A673 (cell line): Measurements from ENCODE around the gene UCK2. TPM values are rescaled to one million over a fixed set of nuclear protein-coding genes. Genes with fewer than 3 reads are reported as not detected.

Source experiments
- BruUV-seq: library from RNA; stranded (reverse); fragments of 400-500 nt; replicated peaks from 2 replicates; lab custom pipeline; 2021; lab: Mats Ljungman, UMichigan
- CTCF ChIA-PET: fragments of 300-600 bp; sonication (Branson Sonifier 250); formaldehyde crosslinking; loops from one replicate; lab custom pipeline; 2022; ENCODE audit warnings: antibody characterized with exemption; lab: Charles Lee
- POLR2A ChIA-PET: fragments of 300-600 bp; sonication (Branson Sonifier 250); formaldehyde crosslinking; loops from one replicate; lab custom pipeline; 2022; ENCODE audit warnings: antibody characterized with exemption; ENCODE audit not compliant: low non-redundant PET; lab: Charles Lee
- DNase-seq: peaks from one replicate; pipeline ENCODE4 v3.0.0-alpha.2; 2015; ENCODE audit warnings: low spot score
- H3K27ac ChIP-seq: fragments of 200-600 bp; sonication (generic); 2 replicates; pipeline ENCODE4 v1.5.1; 2016; ENCODE audit warnings: mixed run types, low read depth, mild to moderate bottlenecking, mixed read lengths, antibody characterized with exemption, low read length; ENCODE audit not compliant: poor library complexity, severe bottlenecking
- H3K27me3 ChIP-seq: fragments of 200-600 bp; sonication (generic); replicated peaks from 2 replicates; pipeline ENCODE4 v1.6.1; 2017; ENCODE audit warnings: mixed run types, low read depth, mild to moderate bottlenecking, mixed read lengths, antibody characterized with exemption, low read length; ENCODE audit not compliant: insufficient read depth, poor library complexity
- H3K36me3 ChIP-seq: fragments of 200-600 bp; sonication (generic); 2 replicates; pipeline ENCODE4 v1.6.1; 2016; ENCODE audit warnings: mixed run types, mild to moderate bottlenecking, mixed read lengths, antibody characterized with exemption, low read length; ENCODE audit not compliant: insufficient read depth, poor library complexity, severe bottlenecking
- H3K4me1 ChIP-seq: fragments of 200-600 bp; sonication (generic); 2 replicates; pipeline ENCODE4 v1.6.1; 2017; ENCODE audit warnings: mixed run types, mild to moderate bottlenecking, mixed read lengths, antibody characterized with exemption, low read length; ENCODE audit not compliant: insufficient read depth, poor library complexity, severe bottlenecking
- H3K4me3 ChIP-seq: fragments of 200-600 bp; sonication (generic); 2 replicates; pipeline ENCODE4 v1.5.1; 2016; ENCODE audit warnings: low read depth, mixed run types, mild to moderate bottlenecking, mixed read lengths, low read length; ENCODE audit not compliant: poor library complexity, severe bottlenecking
- H3K9me3 ChIP-seq: fragments of 200-600 bp; sonication (generic); 2 replicates; pipeline ENCODE4 v1.6.1; 2016; ENCODE audit warnings: mixed run types, low read depth, mild to moderate bottlenecking, mixed read lengths, antibody characterized with exemption, low read length; ENCODE audit not compliant: poor library complexity, severe bottlenecking
- EZH2 ChIP-seq: fragments of 200-600 bp; sonication (generic); IDR thresholded peaks from 2 replicates; pipeline ENCODE4 v1.6.1; 2017; ENCODE audit warnings: borderline replicate concordance, low read depth, mild to moderate bottlenecking, mixed read lengths, antibody characterized with exemption, low read length; ENCODE audit not compliant: poor library complexity, severe bottlenecking
- intact Hi-C: fragments of 100-400 bp; cut with micrococcal nuclease; formaldehyde crosslinking; loops from one replicate; pipeline ENCODE4 v1.10.0; 2022; ENCODE audit not compliant: unreplicated experiment
- total RNA-seq: library from RNA; stranded (reverse); gene quantifications from 2 replicates; pipeline ENCODE4 v1.2.3, GENCODE V29; 2021
- TF ChIP-seq, protein P1 (sequence below): fragments of 300-800, 200-600 bp; sonication (generic); conservative IDR thresholded peaks from 2 replicates; pipeline ENCODE4 v1.5.1; 2017; ENCODE audit warnings: low read depth, mild to moderate bottlenecking, antibody characterized with exemption, low read length, moderate library complexity, mixed read lengths

UCK2 gene
- total RNA-seq, 1 experiment from 2014 or later: 78.7 TPM

DNA sequence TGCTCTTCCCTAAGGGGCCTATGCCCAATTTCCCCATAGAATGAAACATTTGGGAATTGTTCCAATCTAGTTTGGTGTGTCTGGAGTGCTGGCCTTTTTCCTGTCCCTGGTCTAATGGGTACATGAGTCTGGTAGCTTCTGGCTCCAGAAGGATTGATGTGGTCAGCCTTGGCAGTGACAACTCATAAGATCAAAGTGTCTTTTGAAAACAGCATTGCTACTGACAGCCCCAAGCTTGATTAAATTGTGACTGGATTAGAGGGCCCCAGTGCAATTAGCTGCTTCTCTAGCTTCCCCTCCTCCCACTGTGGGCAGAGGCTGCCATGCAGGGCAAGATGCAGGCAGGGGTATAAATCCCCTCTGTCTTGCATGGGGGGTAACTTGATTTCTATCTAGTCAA, 130.9 kb downstream of the UCK2 start:
- H3K9me3 ChIP-seq: no peaks in the 10 kb centered on the region
- DNase-seq: no peak
- H3K27me3 ChIP-seq: peaks cover 14% of the 10 kb centered on the region
- no TSS peak for BruUV-seq
- no peak for TF ChIP-seq EZH2
- POLR2A ChIA-PET: no interaction called here
- no peak overlapping the region for H3K4me3 ChIP-seq
- no peaks in the 10 kb centered on the region for H3K36me3 ChIP-seq
- intact Hi-C loops: no loop called here
- no peak overlapping the region for H3K27ac ChIP-seq
- CTCF ChIA-PET: no interaction called here
- no peaks in the 10 kb centered on the region for H3K4me1 ChIP-seq

GRCh38 chr1:165960136-165960535, 132.7 kb downstream of the UCK2 start:
- no TSS peak for BruUV-seq
- POLR2A ChIA-PET: no interaction called here
- no peak for TF ChIP-seq EZH2
- TF ChIP-seq, protein P1, sequence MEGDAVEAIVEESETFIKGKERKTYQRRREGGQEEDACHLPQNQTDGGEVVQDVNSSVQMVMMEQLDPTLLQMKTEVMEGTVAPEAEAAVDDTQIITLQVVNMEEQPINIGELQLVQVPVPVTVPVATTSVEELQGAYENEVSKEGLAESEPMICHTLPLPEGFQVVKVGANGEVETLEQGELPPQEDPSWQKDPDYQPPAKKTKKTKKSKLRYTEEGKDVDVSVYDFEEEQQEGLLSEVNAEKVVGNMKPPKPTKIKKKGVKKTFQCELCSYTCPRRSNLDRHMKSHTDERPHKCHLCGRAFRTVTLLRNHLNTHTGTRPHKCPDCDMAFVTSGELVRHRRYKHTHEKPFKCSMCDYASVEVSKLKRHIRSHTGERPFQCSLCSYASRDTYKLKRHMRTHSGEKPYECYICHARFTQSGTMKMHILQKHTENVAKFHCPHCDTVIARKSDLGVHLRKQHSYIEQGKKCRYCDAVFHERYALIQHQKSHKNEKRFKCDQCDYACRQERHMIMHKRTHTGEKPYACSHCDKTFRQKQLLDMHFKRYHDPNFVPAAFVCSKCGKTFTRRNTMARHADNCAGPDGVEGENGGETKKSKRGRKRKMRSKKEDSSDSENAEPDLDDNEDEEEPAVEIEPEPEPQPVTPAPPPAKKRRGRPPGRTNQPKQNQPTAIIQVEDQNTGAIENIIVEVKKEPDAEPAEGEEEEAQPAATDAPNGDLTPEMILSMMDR: no peak
- no peak overlapping the region for H3K4me3 ChIP-seq
- CTCF ChIA-PET: no interaction called here
- peaks cover 14% of the 10 kb centered on the region for H3K27me3 ChIP-seq
- DNase-seq: no peak
- no peaks in the 10 kb centered on the region for H3K9me3 ChIP-seq
- no peaks in the 10 kb centered on the region for H3K4me1 ChIP-seq
- no peaks in the 10 kb centered on the region for H3K36me3 ChIP-seq
- no peak overlapping the region for H3K27ac ChIP-seq
- intact Hi-C loops: no loop called here

GRCh38 chr1:165960881-165961280, 133.5 kb downstream of the UCK2 start:
- Histone ChIP-seq H3K27me3 (peaks cover 18% of the 10 kb centered on the region), H3K4me3 (no peak overlapping the region), H3K4me1 (no peaks in the 10 kb centered on the region), H3K27ac (no peak overlapping the region), H3K36me3 (no peaks in the 10 kb centered on the region), H3K9me3 (no peaks in the 10 kb centered on the region)
- intact Hi-C loops: no loop called here
- BruUV-seq: no TSS peak
- ChIA-PET CTCF (no interaction called here), POLR2A (no interaction called here)
- TF ChIP-seq, protein P1: no peak
- TF ChIP-seq EZH2: no peak
- no peak for DNase-seq

Other genes starting within 250 kb of the UCK2 start
- gene MGST3, start 196.4 kb upstream of the UCK2 start, total RNA-seq: 150 and 155 TPM in 2 replicates
- gene ALDH9A1, start 129.1 kb upstream of the UCK2 start, total RNA-seq: 81.7 and 83.0 TPM in 2 replicates
- 95.7 and 116 TPM in 2 replicates for gene TMCO1, start 58.7 kb upstream of the UCK2 start, total RNA-seq